Effector memory CD4-positive, alpha-beta T cell (primary cell): ENCODE measurements around the gene KRTAP13-4.

Source experiments
- DNase-seq, 3 donors: peaks; one replicate each; pipeline ENCODE4 v3.0.0-alpha.2; 2020
- H3K27ac ChIP-seq: 2 replicates; pipeline ENCODE4 v1.7.0; 2013; ENCODE audit warnings: mild to moderate bottlenecking, low read length, moderate library complexity; ENCODE audit not compliant: insufficient read depth, poor library complexity, severe bottlenecking
- H3K27me3 ChIP-seq: replicated peaks from 2 replicates; pipeline ENCODE4 v1.7.0; 2013; ENCODE audit warnings: mild to moderate bottlenecking, low read length; ENCODE audit not compliant: insufficient read depth, control insufficient read depth, poor library complexity, severe bottlenecking
- H3K36me3 ChIP-seq: 2 replicates; pipeline ENCODE4 v1.7.0; 2013; ENCODE audit warnings: mild to moderate bottlenecking, low read length, moderate library complexity; ENCODE audit not compliant: control insufficient read depth, insufficient read depth
- H3K4me1 ChIP-seq: 2 replicates; pipeline ENCODE4 v1.7.0; 2013; ENCODE audit warnings: low read length, mild to moderate bottlenecking; ENCODE audit not compliant: control insufficient read depth, insufficient read depth, poor library complexity, severe bottlenecking
- H3K4me3 ChIP-seq: 2 replicates; pipeline ENCODE4 v1.7.0; 2013; ENCODE audit warnings: low read length, low read depth, mild to moderate bottlenecking; ENCODE audit not compliant: insufficient read depth, poor library complexity, severe bottlenecking
- H3K9me3 ChIP-seq: 2 replicates; pipeline ENCODE4 v1.7.0; 2013; ENCODE audit warnings: mild to moderate bottlenecking, low read length, moderate library complexity; ENCODE audit not compliant: control insufficient read depth

The KRTAP13-4 gene

GRCh38 chr21:30437010-30437565 is 7.1 kb downstream of the KRTAP13-4 start:
- H3K4me1 ChIP-seq: no peaks in the 10 kb centered on the region
- H3K9me3 ChIP-seq: no peaks in the 10 kb centered on the region
- no peak overlapping the region for H3K4me3 ChIP-seq
- no peaks in the 10 kb centered on the region for H3K36me3 ChIP-seq
- DNase-seq: no peak
- no peak overlapping the region for H3K27ac ChIP-seq
- no peaks in the 10 kb centered on the region for H3K27me3 ChIP-seq

GRCh38 chr21:30439975-30440374 is 10.0 kb downstream of the KRTAP13-4 start, which contains the start of gene KRTAP15-1:
TSS of gene KRTAP15-1 (plus strand) at chr21:30440275. CDS start at chr21:30440328, 53 bp downstream.
- no peak for DNase-seq
- Histone ChIP-seq H3K9me3 (no peaks in the 10 kb centered on the region), H3K27me3 (no peaks in the 10 kb centered on the region), H3K4me3 (no peak within 1 kb of the TSS), H3K4me1 (no peaks in the 10 kb centered on the region), H3K27ac (no peak within 1 kb of the TSS), H3K36me3 (no peaks in the 10 kb centered on the region)

GRCh38 chr21:30443226-30443625 is 13.2 kb downstream of the KRTAP13-4 start:
- Histone ChIP-seq H3K27me3 (no peaks in the 10 kb centered on the region), H3K36me3 (no peaks in the 10 kb centered on the region), H3K4me1 (no peaks in the 10 kb centered on the region), H3K9me3 (no peaks in the 10 kb centered on the region), H3K4me3 (no peak overlapping the region), H3K27ac (no peak overlapping the region)
- DNase-seq: no peak

- Histone ChIP-seq H3K4me1 (no peaks in the 10 kb centered on the region), H3K27me3 (no peaks in the 10 kb centered on the region), H3K27ac (no peak overlapping the region), H3K4me3 (no peak overlapping the region), H3K9me3 (no peaks in the 10 kb centered on the region), H3K36me3 (no peaks in the 10 kb centered on the region)
- no peak for DNase-seq
These were observed 14.2 kb downstream of the KRTAP13-4 start for GRCh38 chr21:30444204-30444603.

GRCh38 chr21:30447056-30447455 is 17.0 kb downstream of the KRTAP13-4 start:
- H3K27ac ChIP-seq: no peak overlapping the region
- DNase-seq: no peak

GRCh38 chr21:30448514-30448913 is 18.5 kb downstream of the KRTAP13-4 start:
- Histone ChIP-seq H3K4me3 (no peak overlapping the region), H3K9me3 (no peaks in the 10 kb centered on the region), H3K27me3 (no peaks in the 10 kb centered on the region), H3K4me1 (no peaks in the 10 kb centered on the region), H3K36me3 (no peaks in the 10 kb centered on the region), H3K27ac (no peak overlapping the region)
- no peak for DNase-seq

More at GRCh38 chr21:30447056-30447455, 17.0 kb downstream of the KRTAP13-4 start:
- H3K4me3 ChIP-seq: no peak overlapping the region
- H3K36me3 ChIP-seq: no peaks in the 10 kb centered on the region
- H3K4me1 ChIP-seq: no peaks in the 10 kb centered on the region
- H3K27me3 ChIP-seq: no peaks in the 10 kb centered on the region
- no peaks in the 10 kb centered on the region for H3K9me3 ChIP-seq

GRCh38 chr21:30463713-30464112 is 33.7 kb downstream of the KRTAP13-4 start:
- H3K27me3 ChIP-seq: no peaks in the 10 kb centered on the region
- no peak overlapping the region for H3K4me3 ChIP-seq
- H3K9me3 ChIP-seq: no peaks in the 10 kb centered on the region
- no peak overlapping the region for H3K27ac ChIP-seq
- H3K36me3 ChIP-seq: no peaks in the 10 kb centered on the region
- no peaks in the 10 kb centered on the region for H3K4me1 ChIP-seq
- no peak for DNase-seq

GRCh38 chr21:30468900-30469714 is 39.1 kb downstream of the KRTAP13-4 start:
- Histone ChIP-seq H3K4me1 (no peaks in the 10 kb centered on the region), H3K4me3 (no peak overlapping the region), H3K27ac (no peak overlapping the region), H3K27me3 (no peaks in the 10 kb centered on the region), H3K36me3 (no peaks in the 10 kb centered on the region), H3K9me3 (no peaks in the 10 kb centered on the region)
- no peak for DNase-seq

- no peaks in the 10 kb centered on the region for H3K36me3 ChIP-seq
- no peak overlapping the region for H3K27ac ChIP-seq
- no peak for DNase-seq
- H3K9me3 ChIP-seq: no peaks in the 10 kb centered on the region
- H3K4me3 ChIP-seq: no peak overlapping the region
- H3K27me3 ChIP-seq: no peaks in the 10 kb centered on the region
- no peaks in the 10 kb centered on the region for H3K4me1 ChIP-seq
These were observed 48.0 kb downstream of the KRTAP13-4 start for GRCh38 chr21:30478004-30478403.

GRCh38 chr21:30479259-30479658 is 49.2 kb downstream of the KRTAP13-4 start:
- Histone ChIP-seq H3K27me3 (no peaks in the 10 kb centered on the region), H3K4me3 (no peak overlapping the region), H3K4me1 (no peaks in the 10 kb centered on the region), H3K9me3 (no peaks in the 10 kb centered on the region), H3K36me3 (no peaks in the 10 kb centered on the region), H3K27ac (no peak overlapping the region)
- DNase-seq: no peak
